GM19397 (cell line): ENCODE results near the gene APOL3.
"Not testable (repeated sequence)": the region's sequence is repeated elsewhere in the genome, so short reads cannot be mapped to it uniquely, and the experiment has no call there.

Experiments used
- ATAC-seq: cut with Tn5 transposase; IDR thresholded peaks from one replicate; pipeline ENCODE4 v1.9.1; 2021; ENCODE audit warnings: mild to moderate bottlenecking, moderate library complexity; ENCODE audit not compliant: unreplicated experiment

Gene APOL3

GRCh38 chr22:36193577-36193976, 33.0 kb upstream of the APOL3 start:
- ATAC-seq = no peak

GRCh38 chr22:36193171-36193570, 32.6 kb upstream of the APOL3 start:
- no peak for ATAC-seq

- ATAC-seq = no peak
Measured at GRCh38 chr22:36192542-36192941, 32.0 kb upstream of the APOL3 start.

GRCh38 chr22:36191106-36191836, 30.7 kb upstream of the APOL3 start:
- ATAC-seq = no peak

GRCh38 chr22:36187862-36188261, 27.3 kb upstream of the APOL3 start:
- ATAC-seq = not testable (repeated sequence)

GRCh38 chr22:36185828-36186624, 25.5 kb upstream of the APOL3 start:
- no peak for ATAC-seq

GRCh38 chr22:36184433-36185025, 24.0 kb upstream of the APOL3 start:
- no peak for ATAC-seq

- ATAC-seq = no peak
Measured at GRCh38 chr22:36183446-36183845, 22.9 kb upstream of the APOL3 start.

GRCh38 chr22:36182857-36183256, 22.3 kb upstream of the APOL3 start:
- no peak for ATAC-seq

- no peak for ATAC-seq
Measured at GRCh38 chr22:36182056-36182455, 21.5 kb upstream of the APOL3 start.

GRCh38 chr22:36180928-36181327, 20.4 kb upstream of the APOL3 start:
- no peak for ATAC-seq

GRCh38 chr22:36180038-36180880, 19.7 kb upstream of the APOL3 start:
- no peak for ATAC-seq

- no peak for ATAC-seq
Measured at GRCh38 chr22:36177160-36177559, 16.6 kb upstream of the APOL3 start.

GRCh38 chr22:36175892-36176291, 15.3 kb upstream of the APOL3 start:
- ATAC-seq = no peak

GRCh38 chr22:36171941-36172340, 11.4 kb upstream of the APOL3 start:
- ATAC-seq = no peak

GRCh38 chr22:36166518-36167220, 6.1 kb upstream of the APOL3 start:
- no peak for ATAC-seq

- no peak for ATAC-seq
Measured at GRCh38 chr22:36166086-36166485, 5.5 kb upstream of the APOL3 start.

GRCh38 chr22:36165141-36165540, 4.6 kb upstream of the APOL3 start:
- no peak for ATAC-seq

- no peak for ATAC-seq
Measured at GRCh38 chr22:36164621-36165020, 4.1 kb upstream of the APOL3 start.

- ATAC-seq = no peak
Measured at GRCh38 chr22:36163497-36163896, 2.9 kb upstream of the APOL3 start.
